ENCODE measurements around the gene ALDH1L1. TPM values are rescaled to one million over a fixed set of nuclear protein-coding genes. Genes with fewer than 3 reads are reported as not detected.

Gene ALDH1L1
- total RNA-seq, 1 experiment from 2014 or later, result not detected

GRCh38 chr3:126156468-126156867, 23.9 kb downstream of the ALDH1L1 start:
- no peak for DNase-seq (ENCODE audit: low read depth in 1 of 2, low spot score in 2 of 2)
- Histone ChIP-seq H3K36me3 (no peaks in the 10 kb centered on the region), H3K9me3 (replicated peaks) (no peaks in the 10 kb centered on the region), H3K27ac (no peak overlapping the region), H3K27me3 (replicated peaks) (no peaks in the 10 kb centered on the region), H3K4me1 (replicated peaks) (no peaks in the 10 kb centered on the region), H3K4me3 (no peak overlapping the region)

GRCh38 chr3:126155819-126156218, 24.6 kb downstream of the ALDH1L1 start:
- Histone ChIP-seq H3K27me3 (replicated peaks) (no peaks in the 10 kb centered on the region), H3K4me1 (replicated peaks) (no peaks in the 10 kb centered on the region), H3K27ac (no peak overlapping the region), H3K9me3 (replicated peaks) (no peaks in the 10 kb centered on the region), H3K4me3 (no peak overlapping the region), H3K36me3 (no peaks in the 10 kb centered on the region)
- no peak for DNase-seq (ENCODE audit: low read depth in 1 of 2, low spot score in 2 of 2)

GRCh38 chr3:126155280-126155640, 25.1 kb downstream of the ALDH1L1 start:
- Histone ChIP-seq H3K9me3 (replicated peaks) (no peaks in the 10 kb centered on the region), H3K4me1 (replicated peaks) (no peaks in the 10 kb centered on the region), H3K36me3 (no peaks in the 10 kb centered on the region), H3K27ac (no peak overlapping the region), H3K4me3 (no peak overlapping the region), H3K27me3 (replicated peaks) (no peaks in the 10 kb centered on the region)
- no peak for DNase-seq (ENCODE audit: low read depth in 1 of 2, low spot score in 2 of 2)

GRCh38 chr3:126154391-126155279, 25.8 kb downstream of the ALDH1L1 start:
- DNase-seq (ENCODE audit: low read depth in 1 of 2, low spot score in 2 of 2), result no peak
- no peaks in the 10 kb centered on the region for H3K9me3 ChIP-seq (replicated peaks)
- H3K27ac ChIP-seq, result no peak overlapping the region
- no peaks in the 10 kb centered on the region for H3K27me3 ChIP-seq (replicated peaks)
- no peak overlapping the region for H3K4me3 ChIP-seq
- no peaks in the 10 kb centered on the region for H3K4me1 ChIP-seq (replicated peaks)
- H3K36me3 ChIP-seq, result no peaks in the 10 kb centered on the region

GRCh38 chr3:126153695-126154360, 26.6 kb downstream of the ALDH1L1 start:
- no peaks in the 10 kb centered on the region for H3K9me3 ChIP-seq (replicated peaks)
- H3K27ac ChIP-seq, result no peak overlapping the region
- no peak overlapping the region for H3K4me3 ChIP-seq
- no peaks in the 10 kb centered on the region for H3K4me1 ChIP-seq (replicated peaks)
- no peaks in the 10 kb centered on the region for H3K36me3 ChIP-seq
- DNase-seq (ENCODE audit: low read depth in 1 of 2, low spot score in 2 of 2), result no peak
- H3K27me3 ChIP-seq (replicated peaks), result no peaks in the 10 kb centered on the region

- DNase-seq (ENCODE audit: low read depth in 1 of 2, low spot score in 2 of 2), result no peak
- H3K9me3 ChIP-seq (replicated peaks), result no peaks in the 10 kb centered on the region
- H3K27me3 ChIP-seq (replicated peaks), result no peaks in the 10 kb centered on the region
- no peaks in the 10 kb centered on the region for H3K36me3 ChIP-seq
- H3K4me1 ChIP-seq (replicated peaks), result no peaks in the 10 kb centered on the region
- no peak overlapping the region for H3K4me3 ChIP-seq
- H3K27ac ChIP-seq, result no peak overlapping the region
These were observed 27.3 kb downstream of the ALDH1L1 start for GRCh38 chr3:126152901-126153694.

- Histone ChIP-seq H3K27ac (no peak overlapping the region), H3K4me1 (replicated peaks) (no peaks in the 10 kb centered on the region), H3K36me3 (no peaks in the 10 kb centered on the region), H3K4me3 (no peak overlapping the region), H3K27me3 (replicated peaks) (no peaks in the 10 kb centered on the region), H3K9me3 (replicated peaks) (no peaks in the 10 kb centered on the region)
- peak in 1 of 2 experiments; percentile 34 for DNase-seq (ENCODE audit: low read depth in 1 of 2, low spot score in 2 of 2)
These were observed 27.9 kb downstream of the ALDH1L1 start for GRCh38 chr3:126152458-126152857.

- Histone ChIP-seq H3K27me3 (replicated peaks) (no peaks in the 10 kb centered on the region), H3K4me1 (replicated peaks) (no peaks in the 10 kb centered on the region), H3K36me3 (no peaks in the 10 kb centered on the region), H3K9me3 (replicated peaks) (no peaks in the 10 kb centered on the region), H3K4me3 (no peak overlapping the region), H3K27ac (no peak overlapping the region)
- DNase-seq (ENCODE audit: low read depth in 1 of 2, low spot score in 2 of 2), result no peak
These were observed 28.7 kb downstream of the ALDH1L1 start for GRCh38 chr3:126151562-126152302.

GRCh38 chr3:126149960-126150515, 30.3 kb downstream of the ALDH1L1 start:
- H3K9me3 ChIP-seq (replicated peaks), result no peaks in the 10 kb centered on the region
- H3K36me3 ChIP-seq, result no peaks in the 10 kb centered on the region
- no peaks in the 10 kb centered on the region for H3K4me1 ChIP-seq (replicated peaks)
- no peak for DNase-seq (ENCODE audit: low read depth in 1 of 2, low spot score in 2 of 2)
- H3K27ac ChIP-seq, result no peak overlapping the region
- no peak overlapping the region for H3K4me3 ChIP-seq
- H3K27me3 ChIP-seq (replicated peaks), result no peaks in the 10 kb centered on the region; the same call in 1 of the 2 replicates

GRCh38 chr3:126149256-126149902, 31.0 kb downstream of the ALDH1L1 start:
- H3K9me3 ChIP-seq (replicated peaks), result no peaks in the 10 kb centered on the region
- DNase-seq (ENCODE audit: low read depth in 1 of 2, low spot score in 2 of 2), result no peak
- no peaks in the 10 kb centered on the region for H3K36me3 ChIP-seq
- peaks cover 5% of the 10 kb centered on the region for H3K27me3 ChIP-seq (replicated peaks)
- no peak overlapping the region for H3K4me3 ChIP-seq
- H3K4me1 ChIP-seq (replicated peaks), result no peaks in the 10 kb centered on the region
- H3K27ac ChIP-seq, result no peak overlapping the region

GRCh38 chr3:126147932-126148683, 32.3 kb downstream of the ALDH1L1 start:
- H3K4me3 ChIP-seq, result no peak overlapping the region
- no peaks in the 10 kb centered on the region for H3K4me1 ChIP-seq (replicated peaks)
- DNase-seq (ENCODE audit: low read depth in 1 of 2, low spot score in 2 of 2), result peak in 1 of 2 experiments; percentile 31
- peaks cover 8% of the 10 kb centered on the region for H3K27me3 ChIP-seq (replicated peaks)
- no peaks in the 10 kb centered on the region for H3K9me3 ChIP-seq (replicated peaks)
- H3K36me3 ChIP-seq, result no peaks in the 10 kb centered on the region
- H3K27ac ChIP-seq, result no peak overlapping the region

Data from SJSA1 (cell line).